ENCODE measurements around the gene ULK4.

ULK4 gene

DNA sequence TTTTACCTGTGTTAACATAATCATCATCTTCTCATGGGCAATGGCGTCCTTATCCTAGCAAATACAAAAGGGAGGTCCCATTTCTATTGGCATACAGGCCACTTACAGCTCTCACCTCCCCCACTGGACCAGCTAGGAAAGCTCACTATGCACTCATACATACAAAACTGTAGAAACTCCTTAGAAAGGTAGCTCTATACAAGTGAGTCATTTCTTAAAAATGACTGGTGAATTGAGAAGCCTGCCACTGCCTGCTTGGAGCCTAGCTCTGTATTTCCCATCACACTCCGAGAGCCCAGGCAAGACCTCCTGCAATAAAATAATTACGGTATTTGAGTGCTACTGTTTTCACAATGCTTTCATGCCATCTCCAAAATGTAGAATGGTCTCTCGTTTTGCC is 321.8 kb downstream of the ULK4 start:
- DNase-seq (ENCODE audit: low spot score), result no peak

DNA sequence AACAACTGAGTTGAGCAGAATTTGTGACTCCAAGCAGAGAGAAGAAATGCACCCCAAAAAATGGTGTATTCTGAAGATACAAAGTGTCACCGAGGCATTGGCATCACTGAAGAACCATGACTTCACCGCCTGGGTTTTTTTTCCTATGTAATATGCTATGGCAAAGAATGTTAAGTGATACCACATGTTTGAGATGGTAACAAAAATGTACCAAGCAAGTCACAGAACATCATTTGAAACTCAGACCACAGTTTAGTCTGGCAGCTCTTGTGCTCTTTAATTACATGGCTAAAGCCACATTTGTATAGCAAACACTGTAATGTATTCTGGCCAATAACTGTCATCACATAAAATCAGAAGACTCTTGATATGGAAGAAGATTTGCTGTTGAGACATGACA is 323.5 kb downstream of the ULK4 start:
- DNase-seq (ENCODE audit: low spot score), result no peak

DNA sequence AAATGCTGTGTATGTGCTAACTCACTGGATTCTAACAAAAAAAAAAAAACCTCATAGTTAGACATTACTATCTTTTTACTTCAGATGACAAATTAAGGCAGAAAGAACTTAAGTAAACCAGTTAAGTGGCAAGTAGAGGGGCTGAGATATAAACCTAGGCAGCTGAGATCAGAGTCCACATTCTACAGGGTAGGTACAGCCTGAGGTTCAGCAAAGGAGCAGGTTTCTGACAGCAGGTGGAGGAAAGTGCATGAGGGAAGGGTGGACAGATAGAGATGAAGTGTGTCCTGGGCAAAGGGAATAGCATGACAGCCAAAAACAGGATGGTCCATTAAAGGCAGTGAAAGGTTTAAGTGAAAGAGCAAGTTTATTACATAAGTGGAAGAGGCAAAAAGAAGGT is 329.2 kb downstream of the ULK4 start:
- DNase-seq (ENCODE audit: low spot score), result no peak

DNA sequence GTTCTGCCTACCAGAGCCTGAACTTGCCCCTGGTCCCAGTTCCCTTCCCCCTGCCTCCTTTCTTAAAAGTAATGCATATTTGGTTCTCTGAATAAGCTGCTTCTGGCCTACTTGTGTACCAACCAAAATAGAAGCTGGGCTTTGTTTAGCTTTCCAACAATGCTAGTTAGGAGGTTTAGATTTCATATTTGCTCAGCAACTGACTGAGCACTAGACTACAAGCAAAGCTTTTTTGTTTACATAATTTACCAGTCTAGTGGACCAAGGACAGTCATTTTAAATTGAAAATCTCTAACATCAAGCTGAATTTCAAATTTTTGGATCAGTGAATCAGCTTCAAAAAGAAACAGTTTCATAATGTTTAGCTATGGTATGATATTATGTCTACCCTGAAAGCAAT is 331.2 kb downstream of the ULK4 start:
- no peak for DNase-seq (ENCODE audit: low spot score)

DNA sequence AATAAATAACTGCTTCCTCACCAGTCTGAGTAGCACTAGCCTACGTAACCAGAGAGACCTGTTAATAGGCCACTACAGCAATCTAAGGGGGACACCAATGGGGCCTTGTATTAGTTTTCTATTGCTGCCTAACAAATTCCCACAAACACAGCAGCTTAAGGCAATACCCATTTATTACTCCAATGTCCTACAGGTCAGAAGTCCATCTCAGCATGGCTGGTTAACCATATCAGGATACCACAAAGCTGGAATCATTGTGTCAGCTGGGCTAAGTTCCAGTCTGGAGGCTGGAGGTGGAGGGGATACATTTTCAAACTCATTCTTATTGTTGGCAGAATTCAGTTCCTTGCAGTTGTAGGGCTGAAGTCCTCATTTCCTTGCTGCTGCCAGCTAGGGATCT is 331.9 kb downstream of the ULK4 start:
- DNase-seq (ENCODE audit: low spot score), result no peak

DNA sequence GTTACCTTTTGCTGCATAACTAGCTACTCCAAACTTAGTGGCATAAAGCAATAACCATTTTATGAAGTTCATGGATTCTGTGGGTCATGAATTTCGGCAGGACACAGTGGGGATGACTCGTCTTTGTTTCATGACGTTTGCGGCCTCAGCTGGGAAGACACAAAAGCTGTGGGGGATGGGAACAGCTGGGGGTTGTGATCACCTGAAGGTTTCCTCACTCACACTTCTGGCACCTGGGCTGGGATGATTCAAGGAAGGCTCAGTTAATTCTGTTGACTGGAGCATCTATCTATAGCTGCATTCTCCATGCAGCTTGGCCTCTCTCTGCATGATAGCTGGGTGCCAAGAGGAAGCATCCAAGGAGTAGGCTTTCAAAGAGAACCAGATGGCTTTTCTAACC is 332.8 kb downstream of the ULK4 start:
- no peak for DNase-seq (ENCODE audit: low spot score)

DNA sequence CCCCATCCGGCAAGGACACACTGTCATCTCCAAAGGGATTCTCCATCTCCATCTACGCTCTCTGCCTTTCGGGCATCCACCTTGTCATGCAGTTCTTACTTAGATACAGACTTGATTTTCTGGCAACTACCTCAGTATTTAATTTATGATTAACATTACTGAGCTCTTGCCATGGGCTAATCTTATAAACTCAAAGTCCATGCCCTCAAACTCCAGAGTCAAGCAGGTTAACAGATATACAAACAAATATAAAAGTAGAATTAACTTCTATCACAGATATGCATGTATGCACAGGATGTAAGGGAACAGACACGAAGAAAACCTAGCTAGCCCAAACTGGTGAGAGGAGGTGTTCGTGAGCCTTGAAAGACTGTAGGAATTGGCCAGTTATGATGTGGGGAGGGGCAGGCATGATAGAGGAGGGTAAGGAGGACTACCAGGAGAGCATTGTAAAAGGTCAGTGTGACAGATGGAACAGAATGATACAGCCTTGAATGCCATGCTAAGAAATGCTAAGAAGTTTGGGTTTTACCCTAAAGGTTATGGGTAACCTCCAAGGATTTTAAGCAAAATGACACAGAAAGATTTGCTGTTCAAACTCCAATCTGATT is 334.3 kb downstream of the ULK4 start:
- DNase-seq (ENCODE audit: low spot score), result no peak

DNA sequence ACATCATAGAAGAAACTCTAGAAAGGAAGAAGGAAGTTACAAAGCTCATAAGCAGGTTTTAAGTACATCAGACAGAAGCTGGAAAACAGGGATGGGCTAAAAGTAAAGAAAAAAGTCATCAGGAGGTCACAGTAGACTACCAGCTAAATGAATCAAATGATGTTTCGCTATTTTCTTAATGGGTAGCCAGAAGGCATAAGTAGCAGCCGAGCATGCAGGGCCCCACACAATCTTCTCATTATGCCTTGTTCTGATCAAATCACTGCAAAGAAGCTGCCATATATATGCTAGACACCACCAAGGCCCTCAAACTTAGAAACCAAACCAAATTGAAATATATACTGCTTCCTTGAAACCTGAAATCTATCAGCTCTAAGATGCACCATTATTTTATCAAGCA is 349.1 kb downstream of the ULK4 start:
- DNase-seq (ENCODE audit: low spot score), result no peak

DNA sequence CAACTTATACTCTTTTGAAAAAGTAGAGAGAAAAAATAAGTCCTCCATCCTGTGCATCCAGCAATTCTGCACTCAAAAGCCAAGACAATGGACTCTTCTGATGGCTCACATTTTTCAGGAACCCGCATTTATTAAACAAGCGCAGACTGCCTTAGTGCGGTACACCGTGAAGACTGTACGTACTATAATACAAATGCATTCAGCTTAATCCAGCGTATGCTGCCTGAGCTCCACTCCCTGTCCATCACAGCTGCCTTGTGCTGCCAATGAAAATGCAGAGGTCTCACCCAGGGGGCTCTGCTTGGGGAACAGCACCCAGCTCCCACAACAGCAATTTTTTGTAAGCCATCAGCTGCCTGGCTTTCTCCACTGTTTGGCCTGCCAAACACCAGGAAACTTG is 350.9 kb downstream of the ULK4 start:
- DNase-seq (ENCODE audit: low spot score), result no peak

DNA sequence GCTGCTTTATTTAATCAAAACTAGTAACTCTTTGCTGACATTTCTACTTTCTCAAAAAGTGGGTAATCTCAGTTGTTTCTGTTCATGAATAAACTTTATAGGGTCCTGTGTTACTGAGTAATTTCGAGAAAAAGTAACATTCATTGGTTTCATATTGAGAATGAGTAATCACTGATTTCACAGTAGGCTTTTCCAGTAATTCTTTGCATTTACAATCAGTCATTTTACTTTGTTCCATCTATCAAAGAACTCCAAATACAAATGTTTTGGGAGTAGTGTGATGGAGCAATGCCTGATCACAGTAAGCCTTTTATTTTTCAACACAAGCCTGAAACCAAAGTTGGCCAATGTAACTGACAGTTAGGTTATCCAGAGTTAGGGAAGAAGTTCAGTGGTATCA is 353.6 kb downstream of the ULK4 start:
- DNase-seq (ENCODE audit: low spot score), result no peak

DNA sequence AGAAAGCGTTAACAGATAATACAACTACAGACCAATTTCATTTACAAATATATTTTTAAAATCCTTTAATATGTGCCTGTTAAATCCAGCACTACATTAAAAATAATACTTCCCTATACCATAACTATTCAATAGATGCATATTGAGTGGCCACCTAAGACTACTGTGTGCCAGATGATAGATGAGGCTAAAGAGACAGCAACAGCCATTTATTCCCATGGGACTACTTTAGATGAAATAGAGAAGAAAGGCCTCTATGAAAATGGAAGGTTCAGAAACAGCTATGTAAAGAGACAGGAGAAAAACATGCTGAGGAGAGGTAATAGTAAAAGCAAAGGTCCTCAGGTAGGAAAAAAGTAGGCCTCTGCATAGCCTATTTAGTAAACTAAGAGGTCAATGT is 358.1 kb downstream of the ULK4 start:
- DNase-seq (ENCODE audit: low spot score), result no peak

DNA sequence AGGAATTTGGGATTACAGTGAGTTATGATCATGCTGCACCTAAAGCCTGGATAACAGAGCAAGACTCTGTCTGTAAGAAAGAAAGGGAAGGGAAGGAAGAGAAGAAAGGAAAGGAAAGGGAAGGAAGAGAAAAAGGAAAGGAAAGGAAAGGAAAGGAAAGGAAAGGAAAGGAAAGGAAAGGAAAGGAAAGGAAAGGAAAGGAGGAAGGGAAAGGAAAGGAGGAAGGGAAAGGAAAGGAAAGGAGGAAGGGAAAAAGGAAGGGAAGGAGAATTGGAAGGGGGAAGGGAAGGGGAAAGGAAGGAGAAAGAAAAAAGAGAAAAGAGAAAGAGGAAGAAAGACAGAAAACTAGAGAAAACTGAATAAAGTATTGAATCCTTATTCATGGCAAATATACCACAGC is 359.8 kb downstream of the ULK4 start:
- DNase-seq (ENCODE audit: low spot score), result no peak

DNA sequence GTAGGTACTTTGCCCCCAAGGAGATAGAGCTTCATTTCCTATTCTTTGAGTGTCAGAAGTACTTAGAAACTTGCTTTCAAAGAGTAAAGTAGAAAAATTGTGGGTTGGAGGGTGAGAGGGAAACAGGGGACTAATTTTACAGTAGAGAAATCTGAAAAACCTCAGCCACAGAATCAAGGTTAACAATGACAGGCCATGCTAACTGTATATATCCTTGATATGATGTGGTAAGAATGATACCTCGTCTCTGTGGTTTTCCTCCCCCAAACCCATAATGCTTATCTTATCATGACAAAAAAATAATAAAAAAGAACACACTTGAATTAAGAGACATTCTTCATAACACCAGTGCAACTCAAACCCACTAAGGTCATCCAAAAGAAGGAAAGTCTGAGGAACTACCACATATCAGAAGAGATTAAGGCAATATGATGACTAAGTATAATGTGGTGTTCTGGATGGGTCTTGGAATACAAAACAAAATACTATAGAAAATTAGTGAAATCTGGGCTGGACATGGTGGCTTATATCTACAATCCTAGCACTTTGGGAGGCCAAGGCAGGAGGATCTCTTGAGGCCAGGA is 360.4 kb downstream of the ULK4 start:
- no peak for DNase-seq (ENCODE audit: low spot score)

DNA sequence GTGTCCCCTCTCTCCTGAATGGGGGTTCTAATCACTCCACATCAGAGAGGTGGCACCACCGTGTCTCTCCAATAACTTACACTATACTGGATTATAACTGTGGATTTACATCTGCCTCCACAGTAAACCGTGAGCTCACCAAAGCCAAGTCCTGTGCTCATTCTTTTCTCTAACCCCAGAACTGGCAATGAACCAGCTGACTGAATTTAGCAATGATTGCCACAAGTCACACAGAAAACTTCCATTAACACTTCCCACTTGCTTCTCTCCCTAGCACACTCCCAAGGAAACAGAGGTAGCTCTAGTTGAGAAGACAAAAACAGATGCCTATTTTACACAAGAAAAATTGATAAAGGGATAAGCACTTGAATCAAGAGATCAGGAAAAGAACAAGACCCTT is 361.3 kb downstream of the ULK4 start:
- no peak for DNase-seq (ENCODE audit: low spot score)

DNA sequence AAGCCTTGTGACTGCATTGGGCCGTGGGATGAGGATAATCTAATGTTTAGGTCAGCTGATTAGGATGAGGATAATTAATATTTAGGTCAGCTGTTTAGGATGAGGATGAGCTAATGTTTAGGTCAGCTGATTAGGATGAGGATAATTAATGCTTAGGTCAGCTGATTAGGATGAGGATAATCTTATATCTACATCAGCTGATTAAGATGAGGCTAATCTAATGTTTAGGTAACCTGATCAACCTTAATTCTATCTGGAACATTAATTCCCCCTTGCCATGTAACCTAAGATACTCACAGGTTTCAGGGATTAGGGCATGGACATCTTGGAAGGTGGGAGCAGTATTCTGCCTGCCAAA is 362.8 kb downstream of the ULK4 start:
- DNase-seq (ENCODE audit: low spot score), result no peak

DNA sequence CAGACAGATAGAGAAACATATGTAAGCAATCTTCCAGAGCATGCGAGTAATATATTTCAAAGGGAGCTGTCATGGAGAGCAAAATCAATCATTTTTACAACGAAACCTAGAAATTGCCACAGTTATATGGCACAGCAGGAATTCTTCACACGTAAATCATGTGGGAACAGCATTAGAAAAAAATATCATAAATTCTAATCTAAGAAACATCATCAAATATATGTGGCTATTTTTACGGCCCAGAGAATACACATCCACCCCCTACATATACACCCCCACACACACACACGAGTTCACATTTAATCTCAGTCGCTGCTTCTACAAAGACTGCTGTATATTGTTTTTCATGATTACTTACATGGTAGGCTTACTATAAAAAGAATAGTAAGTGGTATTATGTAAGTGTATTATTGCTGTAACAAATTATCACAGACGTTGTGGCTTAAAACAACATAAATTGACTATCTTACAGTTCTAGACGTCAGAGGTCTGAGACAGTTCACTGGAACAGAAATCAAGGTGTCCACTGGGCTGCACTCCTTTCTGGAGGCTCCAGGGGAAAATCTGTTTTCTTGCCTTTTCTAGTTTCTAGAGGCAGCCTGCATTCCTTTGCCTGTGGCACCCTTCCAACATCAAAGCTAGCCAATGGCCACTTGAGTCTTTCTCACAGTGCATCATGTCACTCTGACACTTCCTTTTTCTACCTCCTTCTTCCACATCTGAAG is 363.3 kb downstream of the ULK4 start:
- no peak for DNase-seq (ENCODE audit: low spot score)

DNA sequence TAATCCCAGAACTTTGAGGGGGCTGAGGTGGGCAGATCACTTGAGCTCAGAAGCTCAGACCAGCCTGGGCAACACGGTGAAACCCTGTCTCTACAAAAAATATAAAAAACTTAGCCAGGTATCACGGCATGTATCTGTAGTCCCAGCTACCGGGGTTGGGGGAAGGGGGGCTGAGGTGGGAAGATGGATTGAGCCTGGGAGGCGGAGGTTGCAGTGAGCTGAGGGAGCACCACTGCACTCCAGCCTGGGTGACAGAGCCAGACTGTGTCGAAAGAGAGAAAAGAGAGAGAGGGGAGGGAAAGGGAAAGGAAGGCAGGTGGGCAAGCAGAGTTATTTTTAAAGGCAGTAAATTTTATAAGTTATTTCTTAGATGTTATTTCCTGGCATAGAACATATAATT is 368.1 kb downstream of the ULK4 start:
- DNase-seq (ENCODE audit: low spot score), result no peak

DNA sequence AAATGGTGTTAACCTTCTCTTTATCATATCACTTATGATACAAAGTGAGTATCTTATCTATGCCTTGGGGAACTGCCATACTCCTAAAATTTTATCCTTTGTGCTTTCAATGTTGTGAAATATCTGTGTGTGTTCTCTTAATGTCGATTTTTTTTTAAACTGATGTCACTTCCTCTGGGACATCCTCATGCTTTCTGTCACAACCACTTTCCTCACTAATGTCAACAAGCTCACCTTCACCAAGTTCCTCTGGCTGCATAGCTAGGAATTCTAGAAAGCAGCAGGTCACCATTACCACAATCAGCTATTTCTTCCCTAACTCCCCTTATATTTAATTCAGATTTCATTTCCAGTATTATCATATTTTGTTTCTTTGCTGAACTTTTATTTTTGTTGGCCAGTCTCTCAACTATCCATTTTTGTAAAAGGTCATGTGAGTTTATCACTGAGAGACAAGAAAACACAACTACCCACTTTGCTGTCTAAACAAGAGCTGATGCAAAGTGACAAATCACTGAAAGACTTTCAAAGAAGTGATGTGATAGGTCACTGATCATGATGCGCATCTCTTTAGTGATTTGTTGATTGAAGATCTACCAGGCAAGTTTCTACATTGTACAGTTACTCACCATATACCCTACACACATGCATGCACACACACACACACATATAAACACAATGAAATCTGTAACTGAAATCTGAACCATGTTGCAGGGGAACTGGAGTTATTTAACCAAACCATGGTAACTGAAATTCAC is 369.0 kb downstream of the ULK4 start:
- DNase-seq (ENCODE audit: low spot score), result no peak

DNA sequence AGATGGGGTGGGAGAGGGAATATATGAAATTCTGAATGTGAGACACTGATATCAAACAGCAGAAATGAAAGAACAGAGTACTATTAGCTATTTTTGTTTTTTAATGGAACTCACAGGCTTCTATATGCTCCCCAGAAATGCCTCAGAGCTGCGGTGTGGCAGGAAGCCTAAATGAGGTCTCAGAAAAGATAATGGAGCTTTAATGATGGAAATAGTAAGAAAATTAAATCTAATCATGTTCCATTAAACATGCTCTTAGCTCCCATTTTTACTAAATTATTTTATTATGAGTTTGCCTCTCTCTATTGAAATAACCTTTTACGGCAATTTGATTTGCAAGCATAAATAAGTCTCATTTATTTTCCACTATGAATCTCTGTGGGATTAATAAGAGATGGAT is 378.9 kb downstream of the ULK4 start:
- DNase-seq (ENCODE audit: low spot score), result no peak

DNA sequence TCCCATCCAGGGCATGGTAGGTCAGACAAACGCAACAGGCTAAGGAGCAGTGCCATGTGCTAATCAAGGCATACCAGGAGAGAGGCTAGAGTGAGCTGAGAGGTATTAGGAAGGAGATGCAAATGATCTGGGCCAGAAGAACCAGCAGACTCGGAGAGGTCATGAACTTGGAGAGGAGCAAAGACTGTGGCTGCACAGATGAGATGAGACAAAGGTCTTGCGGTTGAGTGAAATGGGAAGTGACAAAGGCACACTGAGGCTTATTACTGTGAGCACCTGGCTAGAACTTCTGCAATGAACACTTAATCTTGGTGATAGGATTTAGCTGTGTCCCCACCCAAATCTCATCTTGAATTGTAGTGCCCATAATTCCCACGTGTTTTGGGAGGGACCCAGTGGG is 380.2 kb downstream of the ULK4 start:
- peak; percentile 57 for DNase-seq (ENCODE audit: low spot score)

DNA sequence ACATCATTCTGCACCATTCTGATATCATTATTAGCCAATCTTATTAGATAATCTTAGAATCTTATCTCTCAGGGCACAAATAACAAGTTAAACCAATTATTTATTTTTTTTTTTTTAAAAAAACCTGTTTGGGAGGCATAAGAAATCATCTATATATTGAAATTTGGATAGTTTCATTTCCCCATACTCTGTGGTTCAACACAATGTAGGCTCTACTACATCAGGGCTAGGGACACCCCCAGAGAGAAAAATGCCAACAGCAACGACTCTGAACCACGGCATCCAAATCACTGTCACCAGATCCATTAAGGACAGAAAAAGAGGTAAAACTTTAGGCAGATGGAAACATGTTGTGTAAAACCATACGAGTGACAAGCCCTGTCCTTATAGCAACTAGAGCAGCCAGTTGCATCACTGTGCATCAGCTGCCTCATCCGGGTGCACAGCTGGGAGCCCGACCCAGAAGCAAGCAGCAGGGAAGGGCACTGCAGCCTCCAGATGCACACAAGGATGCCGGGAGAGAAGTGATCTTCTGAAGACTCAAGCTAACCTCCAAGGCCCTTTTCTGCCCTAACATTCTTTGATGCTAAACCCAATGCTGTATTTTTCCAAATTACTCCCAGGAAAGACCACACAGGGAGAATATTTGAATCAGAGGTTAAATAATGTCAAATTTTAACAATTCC is 381.5 kb downstream of the ULK4 start:
- peak; percentile 14 for DNase-seq (ENCODE audit: low spot score)

DNA sequence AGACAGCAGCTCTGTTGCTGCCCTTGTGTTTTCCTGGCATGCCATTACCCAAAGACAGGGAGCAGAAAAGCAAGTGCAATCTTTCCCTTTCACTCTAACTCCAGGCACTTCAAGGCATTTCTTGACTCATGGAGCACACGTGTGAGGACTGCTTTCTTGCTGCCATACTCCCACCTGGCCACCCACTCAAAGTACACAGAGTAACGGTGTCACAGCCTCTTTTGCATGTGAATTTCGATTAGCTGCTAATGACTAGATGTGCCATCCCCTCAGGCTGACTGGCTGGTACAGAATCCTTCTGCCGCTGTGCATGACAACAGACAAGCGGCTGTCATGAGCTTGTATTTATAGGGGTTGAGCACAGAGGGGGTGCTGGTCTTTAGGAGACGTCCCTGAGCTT is 382.0 kb downstream of the ULK4 start:
- DNase-seq (ENCODE audit: low spot score), result peak; percentile 14

DNA sequence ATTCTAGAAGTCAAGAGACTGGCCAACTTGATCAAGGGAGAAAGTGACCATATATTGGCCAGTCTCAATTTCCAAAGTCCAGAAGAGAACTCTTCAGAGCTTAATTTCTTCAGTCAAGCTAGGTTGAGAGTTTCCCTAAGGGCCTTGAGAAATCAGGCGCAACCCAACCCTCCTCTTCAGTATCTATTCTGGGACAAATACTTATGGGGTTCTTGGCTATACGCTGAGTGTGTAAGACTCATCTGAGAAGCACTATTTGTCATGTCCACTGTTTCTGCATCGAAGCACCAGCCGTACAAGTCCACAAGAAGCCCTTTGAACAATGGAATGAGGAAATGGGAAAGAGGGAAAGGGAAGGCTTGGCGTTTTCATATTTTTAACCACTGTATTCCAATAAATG is 383.1 kb downstream of the ULK4 start:
- DNase-seq (ENCODE audit: low spot score), result no peak

Data from germinal center (tissue), 1 donor.